Vagina (tissue), 2 donors: ENCODE data around the gene ZW10.

ENCODE experiments used
- CTCF ChIP-seq, 3 experiments: fragments of 450-650 bp in 2 of 3; fragments of 200-600 bp in 1 of 3; sonication (generic) in 1 of 3; IDR thresholded peaks; one replicate each; pipeline ENCODE4 v1.5.1; 2017 to 2019; ENCODE audit warnings: antibody characterized with exemption in 3 of 3, mild to moderate bottlenecking in 2 of 3, moderate library complexity in 2 of 3
- POLR2A ChIP-seq, 2 donors: fragments of 450-650 bp; IDR thresholded peaks; one replicate each; pipeline ENCODE4 v1.6.1; 2017; ENCODE audit warnings: antibody characterized with exemption in 2 of 2, mild to moderate bottlenecking in 2 of 2, moderate library complexity in 2 of 2
- POLR2AphosphoS5 ChIP-seq, 2 donors: sonication (generic); formaldehyde crosslinking; IDR thresholded peaks; one replicate each; pipeline ENCODE4 v1.9.0; 2017; ENCODE audit warnings: antibody characterized with exemption in 2 of 2, mild to moderate bottlenecking in 2 of 2, low read depth in 1 of 2; ENCODE audit not compliant: insufficient read depth in 1 of 2

GRCh38 chr11:113789675-113790320 lies 16.3 kb upstream of the ZW10 start:
- TF ChIP-seq CTCF (IDR thresholded peaks at IDR 0.05) (no peak), POLR2AphosphoS5 (IDR thresholded peaks at IDR 0.05; ENCODE audit: insufficient read depth in 1 of 2, low read depth in 1 of 2) (no peak), POLR2A (IDR thresholded peaks at IDR 0.05) (no peak)
